Mesothelial cell of epicardium (in vitro differentiated cells): ENCODE results near the gene UQCR10. TPM values are rescaled to one million over a fixed set of nuclear protein-coding genes. Genes with fewer than 3 reads are reported as not detected.

Source experiments
- DNase-seq, 2 experiments: peaks; one replicate each; pipeline ENCODE4 v3.0.0; 2021; ENCODE audit warnings: low spot score in 2 of 2; ENCODE audit not compliant: unreplicated experiment in 2 of 2
- H3K27ac Mint-ChIP-seq: 2 replicates; pipeline ENCODE4 v1.8.0; 2021; ENCODE audit warnings: mixed read lengths
- H3K27me3 Mint-ChIP-seq: 2 replicates; pipeline ENCODE4 v1.8.0; 2021; ENCODE audit warnings: low read depth, mixed read lengths
- H3K36me3 Mint-ChIP-seq: 2 replicates; pipeline ENCODE4 v1.8.0; 2021; ENCODE audit warnings: mixed read lengths
- H3K4me1 Mint-ChIP-seq: 2 replicates; pipeline ENCODE4 v1.8.0; 2021; ENCODE audit warnings: mixed read lengths
- H3K4me3 Mint-ChIP-seq: 2 replicates; pipeline ENCODE4 v1.8.0; 2021; ENCODE audit warnings: mild to moderate bottlenecking, moderate library complexity, mixed read lengths
- H3K9me3 Mint-ChIP-seq: 2 replicates; pipeline ENCODE4 v1.8.0; 2021; ENCODE audit warnings: mixed read lengths
- total RNA-seq: library from RNA; stranded (reverse); gene quantifications from 3 replicates; pipeline ENCODE4 v1.2.1, GENCODE V29; 2021
- TF ChIP-seq, protein P1 (sequence below): fragments of 200-600 bp; sonication (generic); IDR thresholded peaks from one replicate; pipeline ENCODE4 v1.5.0; 2021; ENCODE audit warnings: antibody characterized with exemption; ENCODE audit not compliant: unreplicated experiment

Gene UQCR10
- total RNA-seq, 1 donor from 2014 or later: 72.9 TPM

DNA sequence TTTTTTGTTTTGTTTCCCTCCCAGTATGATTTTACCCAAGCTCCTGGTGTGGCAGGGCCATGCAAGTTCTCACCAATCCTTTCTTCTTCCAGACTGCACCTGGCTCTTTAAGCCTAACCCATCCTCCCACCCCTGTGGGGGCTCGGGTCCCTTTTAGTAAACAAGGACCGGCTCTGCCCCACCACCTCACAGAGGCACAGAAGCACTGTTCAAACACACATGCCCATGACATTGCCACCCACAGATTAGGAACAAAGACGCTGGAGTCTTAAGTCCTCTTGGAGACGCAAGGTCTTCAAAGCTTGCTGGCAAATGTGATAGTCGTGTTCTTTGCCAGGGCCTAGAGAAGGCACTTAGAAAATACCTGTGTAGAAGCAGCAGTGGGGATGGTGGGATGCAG, 18.9 kb downstream of the UQCR10 start:
- Mint-ChIP-seq H3K36me3 (peaks cover 31% of the 10 kb centered on the region), H3K9me3 (no peaks in the 10 kb centered on the region), H3K27me3 (no peaks in the 10 kb centered on the region), H3K4me1 (peaks cover 11% of the 10 kb centered on the region), H3K4me3 (no peak overlapping the region), H3K27ac (no peak overlapping the region)
- TF ChIP-seq, protein P1, sequence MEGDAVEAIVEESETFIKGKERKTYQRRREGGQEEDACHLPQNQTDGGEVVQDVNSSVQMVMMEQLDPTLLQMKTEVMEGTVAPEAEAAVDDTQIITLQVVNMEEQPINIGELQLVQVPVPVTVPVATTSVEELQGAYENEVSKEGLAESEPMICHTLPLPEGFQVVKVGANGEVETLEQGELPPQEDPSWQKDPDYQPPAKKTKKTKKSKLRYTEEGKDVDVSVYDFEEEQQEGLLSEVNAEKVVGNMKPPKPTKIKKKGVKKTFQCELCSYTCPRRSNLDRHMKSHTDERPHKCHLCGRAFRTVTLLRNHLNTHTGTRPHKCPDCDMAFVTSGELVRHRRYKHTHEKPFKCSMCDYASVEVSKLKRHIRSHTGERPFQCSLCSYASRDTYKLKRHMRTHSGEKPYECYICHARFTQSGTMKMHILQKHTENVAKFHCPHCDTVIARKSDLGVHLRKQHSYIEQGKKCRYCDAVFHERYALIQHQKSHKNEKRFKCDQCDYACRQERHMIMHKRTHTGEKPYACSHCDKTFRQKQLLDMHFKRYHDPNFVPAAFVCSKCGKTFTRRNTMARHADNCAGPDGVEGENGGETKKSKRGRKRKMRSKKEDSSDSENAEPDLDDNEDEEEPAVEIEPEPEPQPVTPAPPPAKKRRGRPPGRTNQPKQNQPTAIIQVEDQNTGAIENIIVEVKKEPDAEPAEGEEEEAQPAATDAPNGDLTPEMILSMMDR: no peak
- DNase-seq: no peak

DNA sequence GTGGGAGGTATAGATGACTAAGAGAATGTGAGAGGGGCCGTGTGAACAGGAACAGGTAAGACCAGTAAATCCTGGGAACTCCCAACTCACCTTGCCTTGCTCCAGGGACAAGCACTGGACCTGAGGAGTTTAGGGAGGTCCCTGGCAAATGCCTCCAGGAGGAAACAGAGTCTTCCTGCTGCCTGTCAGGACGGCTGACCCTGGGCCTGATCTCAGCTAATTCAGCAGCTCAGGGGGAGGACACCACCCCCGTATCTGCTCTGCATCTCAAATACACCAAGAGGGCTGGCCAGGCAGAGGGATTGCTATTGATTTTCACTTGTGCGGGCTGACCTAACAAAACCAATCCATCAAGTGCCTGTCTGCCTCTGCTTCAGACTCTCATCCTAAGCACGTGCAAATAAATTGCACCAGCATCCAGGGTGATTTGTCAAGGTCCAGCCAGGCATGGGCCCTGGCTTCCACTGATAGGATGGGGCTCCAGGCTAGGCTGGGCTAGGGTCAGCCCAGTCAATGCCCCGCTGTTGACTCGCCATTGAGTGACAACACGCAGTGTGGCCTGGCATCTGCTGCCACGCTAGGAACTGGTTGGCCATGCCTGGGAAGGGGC, 20.3 kb downstream of the UQCR10 start:
- Mint-ChIP-seq H3K4me1 (peaks cover 11% of the 10 kb centered on the region), H3K27ac (peak overlapping the region; percentile 37), H3K9me3 (no peaks in the 10 kb centered on the region), H3K27me3 (no peaks in the 10 kb centered on the region), H3K4me3 (no peak overlapping the region), H3K36me3 (peaks cover 42% of the 10 kb centered on the region)
- TF ChIP-seq, protein P1: no peak
- DNase-seq: no peak

DNA sequence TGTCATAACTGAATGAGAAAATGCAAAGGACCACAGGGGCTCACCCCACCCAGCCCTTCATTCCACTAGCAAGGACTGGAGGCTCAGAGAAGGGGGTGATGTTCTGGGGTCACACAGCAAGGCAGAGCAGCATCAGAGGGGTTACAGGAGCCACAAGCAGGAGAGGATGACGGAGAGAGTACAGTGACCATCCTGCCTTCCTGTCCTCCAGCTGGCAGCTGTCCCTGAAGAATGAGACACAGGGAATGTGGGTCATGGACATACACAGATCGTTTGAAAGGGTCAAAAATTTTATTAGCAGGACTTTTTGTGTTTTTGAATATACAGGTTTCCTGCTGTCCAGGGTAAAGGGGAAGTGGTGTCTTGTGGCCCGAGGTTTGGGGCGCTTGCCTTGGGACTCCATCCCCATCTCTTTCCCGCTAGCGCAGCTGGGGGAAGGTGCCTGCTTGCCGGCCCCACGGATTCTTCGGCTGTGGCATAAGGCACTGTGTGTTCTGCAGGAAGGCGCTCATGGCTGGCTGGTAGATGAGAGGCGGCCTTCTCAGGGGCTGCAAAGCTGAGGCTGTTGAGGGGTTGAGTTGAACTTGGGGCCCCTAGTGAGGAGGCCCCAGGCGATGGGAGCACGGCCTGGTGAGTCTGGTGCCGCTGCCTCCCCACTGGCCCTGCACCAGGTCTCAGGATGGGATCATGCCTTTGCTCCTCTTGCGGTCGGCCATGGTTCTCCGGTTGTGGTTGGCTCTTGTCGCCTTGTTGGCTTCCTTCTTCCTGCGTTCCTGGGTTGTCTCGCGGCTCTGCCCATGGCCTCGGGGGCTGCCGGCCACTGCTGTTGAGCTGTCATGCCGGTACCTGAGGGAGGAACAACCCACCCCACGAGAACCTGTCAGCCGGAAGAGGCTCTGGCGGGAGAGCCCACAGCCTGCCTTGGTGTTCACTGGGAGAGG, 21.4 kb downstream of the UQCR10 start:
- H3K9me3 Mint-ChIP-seq: no peaks in the 10 kb centered on the region
- no peak for DNase-seq
- H3K4me3 Mint-ChIP-seq: no peak overlapping the region
- H3K36me3 Mint-ChIP-seq: peaks cover 49% of the 10 kb centered on the region
- TF ChIP-seq, protein P1: no peak
- H3K4me1 Mint-ChIP-seq: peaks cover 11% of the 10 kb centered on the region
- no peaks in the 10 kb centered on the region for H3K27me3 Mint-ChIP-seq
- H3K27ac Mint-ChIP-seq: no peak overlapping the region

DNA sequence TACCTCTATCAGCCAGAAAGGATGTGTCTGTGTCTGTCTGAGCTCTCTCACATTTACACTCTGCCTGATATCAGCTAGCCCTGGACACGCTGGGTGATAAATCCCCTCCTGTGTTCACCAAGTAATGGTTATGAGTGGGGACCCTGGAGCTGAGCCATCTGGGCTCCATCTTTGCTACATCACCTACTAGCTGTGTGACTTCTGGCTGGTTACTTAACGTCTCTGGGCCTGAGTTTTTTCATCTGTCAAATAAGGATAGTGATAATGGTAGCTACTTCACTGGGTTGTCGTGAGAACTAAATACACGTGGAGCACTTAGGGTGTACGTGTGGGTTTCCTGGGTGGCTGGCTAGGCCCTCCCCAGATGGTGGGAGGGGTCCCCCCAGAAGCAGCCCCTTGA, 22.9 kb downstream of the UQCR10 start:
- DNase-seq: no peak
- TF ChIP-seq, protein P1: no peak
- no peaks in the 10 kb centered on the region for H3K9me3 Mint-ChIP-seq
- H3K36me3 Mint-ChIP-seq: peaks cover 49% of the 10 kb centered on the region
- H3K27me3 Mint-ChIP-seq: no peaks in the 10 kb centered on the region
- H3K4me1 Mint-ChIP-seq: peaks cover 18% of the 10 kb centered on the region
- H3K4me3 Mint-ChIP-seq: no peak overlapping the region
- no peak overlapping the region for H3K27ac Mint-ChIP-seq

DNA sequence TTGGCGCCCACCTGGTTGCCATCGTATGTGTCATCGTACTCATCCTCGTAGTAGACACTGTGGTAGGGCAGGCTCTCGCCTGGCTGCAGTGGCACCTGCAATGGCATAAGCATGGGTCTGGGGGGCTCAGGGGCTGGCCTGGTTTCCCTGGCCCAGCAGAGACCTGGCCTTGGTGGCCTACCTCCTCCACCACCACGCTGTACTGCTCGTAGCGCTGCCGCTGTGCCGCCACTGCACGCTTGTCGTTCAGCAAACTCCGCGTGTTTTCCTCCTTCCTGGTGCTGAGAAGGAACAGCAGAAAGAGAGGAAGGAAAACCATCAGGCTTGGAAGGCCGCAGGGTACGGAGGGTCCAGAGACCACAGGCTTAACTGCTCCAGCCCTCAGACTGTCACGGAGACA, 26.2 kb downstream of the UQCR10 start:
- no peak overlapping the region for H3K4me3 Mint-ChIP-seq
- H3K9me3 Mint-ChIP-seq: no peaks in the 10 kb centered on the region
- H3K4me1 Mint-ChIP-seq: peaks cover 20% of the 10 kb centered on the region
- H3K36me3 Mint-ChIP-seq: peaks cover 39% of the 10 kb centered on the region
- DNase-seq: no peak
- H3K27me3 Mint-ChIP-seq: no peaks in the 10 kb centered on the region
- TF ChIP-seq, protein P1: no peak
- no peak overlapping the region for H3K27ac Mint-ChIP-seq
